ENCODE measurements around the gene LRP1. TPM values are rescaled to one million over a fixed set of nuclear protein-coding genes. Genes with fewer than 3 reads are reported as not detected.

The LRP1 gene
- total RNA-seq, 2 experiments from 2014 or later: 1.1 to 4.4 TPM

GRCh38 chr12:57193706-57194245, 65.5 kb downstream of the LRP1 start:
- intact Hi-C loops (cut with micrococcal nuclease; ENCODE audit: unreplicated experiment): no loop called here
- Histone ChIP-seq H2AFZ (ENCODE audit: low read length) (no peak overlapping the region), H3K4me2 (ENCODE audit: low read length) (no peak overlapping the region), H3K9me3 (ENCODE audit: low read length) (no peaks in the 10 kb centered on the region), H3K27ac (ENCODE audit: low read depth, low read length, poor library complexity, severe bottlenecking) (no peak overlapping the region), H3K9me2 (ENCODE audit: insufficient read depth, low read length) (no peaks in the 10 kb centered on the region), H4K20me1 (ENCODE audit: insufficient read depth, low read length) (no peaks in the 10 kb centered on the region), H3K36me3 (ENCODE audit: insufficient read depth, low read length) (no peaks in the 10 kb centered on the region), H3K79me2 (ENCODE audit: insufficient read depth, low read depth, low read length) (no peaks in the 10 kb centered on the region), H3K4me3 (ENCODE audit: low read depth, low read length, poor library complexity, severe bottlenecking) (no peak overlapping the region), H3K4me1 (ENCODE audit: insufficient read depth, low read length, poor library complexity, severe bottlenecking) (no peaks in the 10 kb centered on the region)
- ChIA-PET POLR2A (no interaction called here), CTCF (ENCODE audit: unreplicated experiment) (no interaction called here)
- TF ChIP-seq CTCF (conservative IDR thresholded peaks at IDR 0.05; ENCODE audit: low read length) (no peak), EZH2phosphoT487 (IDR thresholded peaks at IDR 0.05; ENCODE audit: borderline replicate concordance, low read depth, low read length) (no peak)
- no TSS peak for BruUV-seq (replicated peaks)
- DNase-seq (ENCODE audit: low spot score): no peak

GRCh38 chr12:57194253-57194652, 66.0 kb downstream of the LRP1 start:
- H4K20me1 ChIP-seq (ENCODE audit: insufficient read depth, low read length): no peaks in the 10 kb centered on the region
- BruUV-seq (replicated peaks): no TSS peak
- no peaks in the 10 kb centered on the region for H3K9me3 ChIP-seq (ENCODE audit: low read length)
- no peak overlapping the region for H3K4me3 ChIP-seq (ENCODE audit: low read depth, low read length, poor library complexity, severe bottlenecking)
- TF ChIP-seq EZH2phosphoT487 (IDR thresholded peaks at IDR 0.05; ENCODE audit: borderline replicate concordance, low read depth, low read length) (no peak), CTCF (conservative IDR thresholded peaks at IDR 0.05; ENCODE audit: low read length) (no peak)
- no peak for DNase-seq (ENCODE audit: low spot score)
- H3K4me1 ChIP-seq (ENCODE audit: insufficient read depth, low read length, poor library complexity, severe bottlenecking): no peaks in the 10 kb centered on the region
- POLR2A ChIA-PET: no interaction called here
- no peaks in the 10 kb centered on the region for H3K9me2 ChIP-seq (ENCODE audit: insufficient read depth, low read length)
- no peaks in the 10 kb centered on the region for H3K36me3 ChIP-seq (ENCODE audit: insufficient read depth, low read length)
- no peak overlapping the region for H2AFZ ChIP-seq (ENCODE audit: low read length)
- CTCF ChIA-PET (ENCODE audit: unreplicated experiment): no interaction called here
- no peak overlapping the region for H3K27ac ChIP-seq (ENCODE audit: low read depth, low read length, poor library complexity, severe bottlenecking)
- no peak overlapping the region for H3K4me2 ChIP-seq (ENCODE audit: low read length)
- no peaks in the 10 kb centered on the region for H3K79me2 ChIP-seq (ENCODE audit: insufficient read depth, low read depth, low read length)
- intact Hi-C loops (cut with micrococcal nuclease; ENCODE audit: unreplicated experiment): no loop called here

- H3K9me3 ChIP-seq (ENCODE audit: low read length): no peaks in the 10 kb centered on the region
- POLR2A ChIA-PET: no interaction called here
- no peak for DNase-seq (ENCODE audit: low spot score)
- BruUV-seq (replicated peaks): no TSS peak
- no peaks in the 10 kb centered on the region for H4K20me1 ChIP-seq (ENCODE audit: insufficient read depth, low read length)
- H3K36me3 ChIP-seq (ENCODE audit: insufficient read depth, low read length): no peaks in the 10 kb centered on the region
- intact Hi-C loops (cut with micrococcal nuclease; ENCODE audit: unreplicated experiment): no loop called here
- no peak overlapping the region for H3K4me2 ChIP-seq (ENCODE audit: low read length)
- no peaks in the 10 kb centered on the region for H3K4me1 ChIP-seq (ENCODE audit: insufficient read depth, low read length, poor library complexity, severe bottlenecking)
- H3K9me2 ChIP-seq (ENCODE audit: insufficient read depth, low read length): no peaks in the 10 kb centered on the region
- H3K4me3 ChIP-seq (ENCODE audit: low read depth, low read length, poor library complexity, severe bottlenecking): no peak overlapping the region
- CTCF ChIA-PET (ENCODE audit: unreplicated experiment): no interaction called here
- no peak overlapping the region for H3K27ac ChIP-seq (ENCODE audit: low read depth, low read length, poor library complexity, severe bottlenecking)
- no peak for TF ChIP-seq CTCF (conservative IDR thresholded peaks at IDR 0.05; ENCODE audit: low read length)
- no peak for TF ChIP-seq EZH2phosphoT487 (IDR thresholded peaks at IDR 0.05; ENCODE audit: borderline replicate concordance, low read depth, low read length)
- H3K79me2 ChIP-seq (ENCODE audit: insufficient read depth, low read depth, low read length): no peaks in the 10 kb centered on the region
- H2AFZ ChIP-seq (ENCODE audit: low read length): no peak overlapping the region
Measured at GRCh38 chr12:57195186-57195585, 66.9 kb downstream of the LRP1 start.
